AG04449 (cell line): ENCODE measurements around the gene C6.
"Not testable (repeated sequence)": the region's sequence is repeated elsewhere in the genome, so short reads cannot be mapped to it uniquely, and the experiment has no call there.

Experiments used
- CTCF ChIA-PET: fragments of 350-600 bp; formaldehyde crosslinking; extraction: SDS; loops from one replicate; lab custom pipeline; 2021; ENCODE audit warnings: antibody characterized with exemption; lab: Yijun Ruan, JAX
- POLR2A ChIA-PET: fragments of 400-600, 350-600 bp; formaldehyde crosslinking; extraction: SDS; loops from one replicate; lab custom pipeline; 2020; ENCODE audit warnings: antibody characterized with exemption, inconsistent platforms; lab: Yijun Ruan, JAX
- DNase-seq: peaks from one replicate; pipeline ENCODE4 v3.0.0-alpha.2; 2010; ENCODE audit warnings: low read depth, low spot score
- H3K4me3 ChIP-seq: 2 replicates; pipeline ENCODE4 v1.5.1; 2011; ENCODE audit warnings: low read depth, mild to moderate bottlenecking, control low read depth, low read length
- CTCF ChIP-seq: IDR thresholded peaks from one replicate; pipeline ENCODE4 v1.5.1; 2011; ENCODE audit warnings: mild to moderate bottlenecking, moderate library complexity, low read length, control low read depth, inconsistent platforms; ENCODE audit not compliant: insufficient read depth; ENCODE audit errors: missing control alignments

C6 gene

GRCh38 chr5:41246376-41246775 is 33.0 kb upstream of the C6 start:
- DNase-seq: peak; percentile 26
- H3K4me3 ChIP-seq: no peak overlapping the region
- TF ChIP-seq CTCF: no peak
- POLR2A ChIA-PET: no interaction called here
- CTCF ChIA-PET: no interaction called here

GRCh38 chr5:41243558-41243957 is 30.2 kb upstream of the C6 start:
- ChIA-PET CTCF (interaction anchor here (1.2 kb wide), 1 partner anchor 339 kb away, joined by 3 read pairs; no protein-coding TSS in a partner anchor), POLR2A (no interaction called here)
- no peak overlapping the region for H3K4me3 ChIP-seq
- TF ChIP-seq CTCF: no peak
- DNase-seq: no peak

- ChIA-PET POLR2A (no interaction called here), CTCF (interaction anchor here (0.7 kb wide), 1 partner anchor 29 kb away, joined by 3 read pairs; no protein-coding TSS in a partner anchor)
- DNase-seq: no peak
- no peak for TF ChIP-seq CTCF
- H3K4me3 ChIP-seq: no peak overlapping the region
Measured at GRCh38 chr5:41240985-41241384, 27.7 kb upstream of the C6 start.

GRCh38 chr5:41240390-41240789 is 27.1 kb upstream of the C6 start:
- TF ChIP-seq CTCF: no peak
- POLR2A ChIA-PET: no interaction called here
- H3K4me3 ChIP-seq: no peak overlapping the region
- no peak for DNase-seq
- CTCF ChIA-PET: no interaction called here

GRCh38 chr5:41234475-41234874 is 21.1 kb upstream of the C6 start:
- CTCF ChIA-PET: no interaction called here
- H3K4me3 ChIP-seq: no peak overlapping the region
- DNase-seq: no peak
- POLR2A ChIA-PET: no interaction called here
- TF ChIP-seq CTCF: no peak

GRCh38 chr5:41232797-41233196 is 19.5 kb upstream of the C6 start:
- no peak for TF ChIP-seq CTCF
- ChIA-PET POLR2A (no interaction called here), CTCF (interaction anchor here (1.9 kb wide), 1 partner anchor 37 kb away, joined by 4 read pairs; no protein-coding TSS in a partner anchor)
- no peak overlapping the region for H3K4me3 ChIP-seq
- no peak for DNase-seq

- H3K4me3 ChIP-seq, CTCF ChIA-PET, DNase-seq, POLR2A ChIA-PET: not testable (repeated sequence)
Measured at GRCh38 chr5:41230276-41230675, 16.9 kb upstream of the C6 start.
